OCI-LY7 (cell line): ENCODE results near the gene SLC24A4. TPM values are rescaled to one million over a fixed set of nuclear protein-coding genes. Genes with fewer than 3 reads are reported as not detected.

Source experiments
- BruUV-seq: library from RNA; stranded (reverse); fragments of 400-500 nt; replicated peaks from 2 replicates; lab custom pipeline; 2021; lab: Mats Ljungman, UMichigan
- CTCF ChIA-PET: fragments of 300-600 bp; sonication (Branson Sonifier 250); formaldehyde crosslinking; loops from one replicate; lab custom pipeline; 2022; ENCODE audit warnings: antibody characterized with exemption; ENCODE audit not compliant: unreplicated experiment; lab: Charles Lee
- POLR2A ChIA-PET: fragments of 300-600 bp; sonication (Branson Sonifier 250); formaldehyde crosslinking; loops from one replicate; lab custom pipeline; 2022; ENCODE audit warnings: antibody characterized with exemption; lab: Charles Lee
- DNase-seq: peaks from one replicate; pipeline ENCODE4 v3.0.0-alpha.2; 2015; ENCODE audit warnings: low spot score
- H2AFZ ChIP-seq: fragments of 200-600 bp; sonication (generic), shearing (Covaris generic); 2 replicates; pipeline ENCODE4 v1.6.1; 2014; ENCODE audit warnings: mild to moderate bottlenecking, antibody characterized with exemption, low read length, moderate library complexity
- H3K27ac ChIP-seq: fragments of 200-600 bp; sonication (generic); 2 replicates; pipeline ENCODE4 v1.5.1; 2014; ENCODE audit warnings: mixed run types, low read depth, mild to moderate bottlenecking, moderate library complexity, low read length, inconsistent platforms; ENCODE audit not compliant: poor library complexity, severe bottlenecking
- H3K36me3 ChIP-seq: fragments of 200-600 bp; sonication (generic); 2 replicates; pipeline ENCODE4 v1.6.1; 2014; ENCODE audit warnings: mild to moderate bottlenecking, antibody characterized with exemption, low read length, moderate library complexity, mixed read lengths; ENCODE audit not compliant: insufficient read depth
- H3K4me1 ChIP-seq: fragments of 200-600 bp; sonication (generic); 2 replicates; pipeline ENCODE4 v1.5.1; 2014; ENCODE audit warnings: mild to moderate bottlenecking, low read length; ENCODE audit not compliant: insufficient read depth, poor library complexity, severe bottlenecking
- H3K4me2 ChIP-seq: fragments of 200-600 bp; sonication (generic); 2 replicates; pipeline ENCODE4 v1.6.1; 2014; ENCODE audit warnings: mild to moderate bottlenecking, low read length
- H3K4me3 ChIP-seq: fragments of 200-600 bp; sonication (generic); 2 replicates; pipeline ENCODE4 v1.5.1; 2014; ENCODE audit warnings: mild to moderate bottlenecking, low read depth, low read length; ENCODE audit not compliant: poor library complexity, severe bottlenecking
- H3K79me2 ChIP-seq: fragments of 200-600 bp; sonication (generic); 2 replicates; pipeline ENCODE4 v1.6.1; 2016; ENCODE audit warnings: low read depth, mild to moderate bottlenecking, low read length, moderate library complexity, mixed read lengths; ENCODE audit not compliant: insufficient read depth
- H3K9me2 ChIP-seq: fragments of 200-600 bp; sonication (generic); 2 replicates; pipeline ENCODE4 v1.6.1; 2016; ENCODE audit warnings: mild to moderate bottlenecking, low read length, mixed read lengths; ENCODE audit not compliant: insufficient read depth
- H3K9me3 ChIP-seq: fragments of 200-600 bp; sonication (generic); 2 replicates; pipeline ENCODE4 v1.6.1; 2014; ENCODE audit warnings: mild to moderate bottlenecking, mixed run types, low read length, mixed read lengths
- H4K20me1 ChIP-seq: fragments of 200-600 bp; sonication (generic); 2 replicates; pipeline ENCODE4 v1.6.1; 2014; ENCODE audit warnings: mild to moderate bottlenecking, antibody characterized with exemption, low read length, moderate library complexity, mixed read lengths; ENCODE audit not compliant: insufficient read depth
- CTCF ChIP-seq: fragments of 200-600 bp; sonication (generic); conservative IDR thresholded peaks from 2 replicates; pipeline ENCODE4 v1.5.1; 2014; ENCODE audit warnings: mild to moderate bottlenecking, antibody characterized with exemption, low read length, moderate library complexity, mixed read lengths
- EZH2phosphoT487 ChIP-seq: fragments of 200-600 bp; sonication (generic); IDR thresholded peaks from 2 replicates; pipeline ENCODE4 v1.6.1; 2018; ENCODE audit warnings: low read depth, borderline replicate concordance, mild to moderate bottlenecking, mixed run types, antibody characterized with exemption, low read length, moderate library complexity, mixed read lengths
- intact Hi-C: fragments of 100-400 bp; cut with micrococcal nuclease; formaldehyde crosslinking; loops from one replicate; pipeline ENCODE4 v1.10.0; 2022; ENCODE audit not compliant: unreplicated experiment
- total RNA-seq, 2 experiments: library from RNA; depleted of rRNA in 1 of 2; stranded (reverse); fragments of >200 nt in 1 of 2; shearing (Covaris generic) in 1 of 2; gene quantifications; 2 replicates each; pipeline ENCODE4 v1.2.3, GENCODE V29; 2014 to 2022

SLC24A4 gene
- total RNA-seq, 2 experiments from 2014 or later = not detected

DNA sequence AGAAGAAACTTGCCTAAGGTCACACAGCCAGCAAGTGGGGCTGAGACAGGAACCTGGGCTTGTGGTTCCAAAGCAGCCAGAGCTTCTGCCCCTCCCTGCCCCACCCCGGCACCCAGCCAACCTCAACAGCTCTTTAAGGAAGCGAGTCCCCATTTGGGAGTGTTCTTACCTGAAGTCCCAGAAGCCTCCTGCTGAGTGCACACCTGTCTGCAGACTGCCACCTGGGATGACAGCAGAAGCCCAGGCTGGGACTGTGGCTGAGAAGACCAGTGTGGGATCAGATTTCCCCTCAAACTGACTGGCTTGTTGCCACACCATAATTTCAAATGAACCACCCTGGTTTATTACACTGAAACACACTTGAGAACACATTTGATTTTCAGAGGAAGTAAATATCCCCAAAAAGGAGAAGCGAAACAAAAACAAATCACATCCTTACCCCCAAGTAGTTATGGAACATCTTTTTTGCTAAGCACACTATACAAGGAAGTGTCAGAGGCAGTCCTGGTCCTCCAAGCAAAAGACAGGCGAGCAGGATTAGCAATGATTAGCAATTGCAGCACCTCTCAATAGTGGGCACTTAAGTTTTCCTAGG is 184.3 kb downstream of the SLC24A4 start:
- H3K4me2 ChIP-seq = peak overlapping the region; percentile 38

DNA sequence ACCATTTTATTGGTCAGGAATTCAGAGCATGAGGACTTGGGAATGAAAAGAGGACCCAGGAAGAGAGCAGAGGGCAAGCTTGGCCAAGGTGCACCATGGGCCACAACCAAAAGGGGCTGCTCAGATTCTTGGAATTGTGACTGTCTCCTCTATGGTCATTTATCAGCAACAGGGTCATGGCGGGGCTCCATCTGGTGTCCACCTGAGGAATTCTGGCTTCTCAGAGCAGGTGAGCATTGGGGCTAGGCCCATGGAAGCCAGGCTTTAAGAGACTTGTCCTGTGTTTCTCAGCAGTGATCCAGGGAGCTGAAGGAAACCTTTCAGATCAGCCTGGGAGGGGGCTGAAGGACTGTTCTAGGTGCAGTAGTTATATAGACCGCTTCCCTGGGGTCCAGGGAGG is 188.0 kb downstream of the SLC24A4 start:
- Histone ChIP-seq H3K27ac (no peak overlapping the region), H3K36me3 (no peaks in the 10 kb centered on the region), H2AFZ (no peak overlapping the region), H3K4me1 (peaks cover 12% of the 10 kb centered on the region), H3K9me3 (no peaks in the 10 kb centered on the region), H3K79me2 (no peaks in the 10 kb centered on the region), H4K20me1 (no peaks in the 10 kb centered on the region), H3K4me2 (no peak overlapping the region), H3K4me3 (no peak overlapping the region), H3K9me2 (no peaks in the 10 kb centered on the region)
- no TSS peak for BruUV-seq
- TF ChIP-seq CTCF (0 out of 2 replicates have a peak, but pooled peaks have one; percentile 23), EZH2phosphoT487 (no peak)
- ChIA-PET POLR2A (no interaction called here), CTCF (no interaction called here)
- intact Hi-C loops = no loop called here
- DNase-seq = peak; percentile 6

More for the DNA sequence above, 184.3 kb downstream of the SLC24A4 start:
- H3K4me1 ChIP-seq = peaks cover 12% of the 10 kb centered on the region
- no peak overlapping the region for H3K27ac ChIP-seq
- no peaks in the 10 kb centered on the region for H4K20me1 ChIP-seq
- no peak overlapping the region for H2AFZ ChIP-seq
- no peaks in the 10 kb centered on the region for H3K9me3 ChIP-seq
- peak; percentile 44 for DNase-seq
- H3K79me2 ChIP-seq = no peaks in the 10 kb centered on the region
- no peak overlapping the region for H3K4me3 ChIP-seq
- ChIA-PET POLR2A (no interaction called here), CTCF (no interaction called here)
- H3K36me3 ChIP-seq = no peaks in the 10 kb centered on the region
- no peak for TF ChIP-seq CTCF
- TF ChIP-seq EZH2phosphoT487 = no peak
- intact Hi-C loops = no loop called here
- H3K9me2 ChIP-seq = no peaks in the 10 kb centered on the region
- no TSS peak for BruUV-seq

GRCh38 chr14:92511453-92512238 is 188.7 kb downstream of the SLC24A4 start:
- H2AFZ ChIP-seq = no peak overlapping the region

More at GRCh38 chr14:92511453-92512238, 188.7 kb downstream of the SLC24A4 start:
- no peaks in the 10 kb centered on the region for H3K9me2 ChIP-seq
- H3K27ac ChIP-seq = no peak overlapping the region
- POLR2A ChIA-PET = no interaction called here
- no peak for TF ChIP-seq EZH2phosphoT487
- TF ChIP-seq CTCF = no peak
- no peak for DNase-seq
- no peaks in the 10 kb centered on the region for H3K36me3 ChIP-seq
- H3K9me3 ChIP-seq = no peaks in the 10 kb centered on the region
- no TSS peak for BruUV-seq
- peaks cover 10% of the 10 kb centered on the region for H3K4me1 ChIP-seq
- H3K79me2 ChIP-seq = no peaks in the 10 kb centered on the region
- no peak overlapping the region for H3K4me2 ChIP-seq
- H3K4me3 ChIP-seq = no peak overlapping the region
- intact Hi-C loops = no loop called here
- H4K20me1 ChIP-seq = no peaks in the 10 kb centered on the region
- CTCF ChIA-PET = no interaction called here
